Measurements from ENCODE around the gene ORMDL1. TPM values are rescaled to one million over a fixed set of nuclear protein-coding genes. Genes with fewer than 3 reads are reported as not detected.

The ORMDL1 gene
- total and polyA plus RNA-seq, 2 of the 13 experiments (the other 11 are each of a cell fraction or from before 2014, with no cell fraction given) = 67.5 to 160 TPM

GRCh38 chr2:189762551-189763298 lies 21.4 kb downstream of the ORMDL1 start, which contains the start of gene OSGEPL1 (continued):
- TF ChIP-seq ZNF574 (CRISPR knock-in tag; IDR thresholded peaks at IDR 0.05) (peak; percentile 98), ZFAT (CRISPR knock-in tag; conservative IDR thresholded peaks at IDR 0.05) (no peak; the same call in 1 of the 2 replicates), TERF1 (CRISPR knock-in tag; IDR thresholded peaks at IDR 0.05) (no peak), HHEX (CRISPR knock-in tag; IDR thresholded peaks at IDR 0.05) (peak; percentile 61), SIN3B (IDR thresholded peaks at IDR 0.05; ENCODE audit: low read length) (peak; percentile 76; the same call in 1 of the 2 replicates), ZNF33B (CRISPR knock-in tag; IDR thresholded peaks at IDR 0.05) (peak; percentile 87), FOXA3 (CRISPR knock-in tag; IDR thresholded peaks at IDR 0.05) (peak; percentile 49), ZNF256 (CRISPR knock-in tag; conservative IDR thresholded peaks at IDR 0.05) (0 out of 2 replicates have a peak, but pooled peaks have one; percentile 79), SAFB2 (CRISPR knock-in tag; IDR thresholded peaks at IDR 0.05; ENCODE audit: borderline replicate concordance, low read depth) (peak; percentile 80; the same call in 1 of the 2 replicates), AHR (CRISPR knock-in tag; IDR thresholded peaks at IDR 0.05) (peak; percentile 86), SKI (IDR thresholded peaks at IDR 0.05; ENCODE audit: partially characterized antibody) (peak; percentile 20), ZNF556 (CRISPR knock-in tag; IDR thresholded peaks at IDR 0.05; ENCODE audit: borderline replicate concordance) (peak; percentile 83), HNRNPL (IDR thresholded peaks at IDR 0.05; ENCODE audit: low read depth, low read length) (0 out of 2 replicates have a peak, but pooled peaks have one; percentile 34), ZSCAN29 (CRISPR knock-in tag; conservative IDR thresholded peaks at IDR 0.05) (peak; percentile 48; the same call in 1 of the 2 replicates), ZNF766 (CRISPR knock-in tag; IDR thresholded peaks at IDR 0.05; ENCODE audit: borderline replicate concordance) (peak; percentile 77; the same call in 1 of the 2 replicates), CEBPG (CRISPR knock-in tag; IDR thresholded peaks at IDR 0.05) (0 out of 2 replicates have a peak, but pooled peaks have one; percentile 71)
- TF ChIP-seq, protein P1, sequence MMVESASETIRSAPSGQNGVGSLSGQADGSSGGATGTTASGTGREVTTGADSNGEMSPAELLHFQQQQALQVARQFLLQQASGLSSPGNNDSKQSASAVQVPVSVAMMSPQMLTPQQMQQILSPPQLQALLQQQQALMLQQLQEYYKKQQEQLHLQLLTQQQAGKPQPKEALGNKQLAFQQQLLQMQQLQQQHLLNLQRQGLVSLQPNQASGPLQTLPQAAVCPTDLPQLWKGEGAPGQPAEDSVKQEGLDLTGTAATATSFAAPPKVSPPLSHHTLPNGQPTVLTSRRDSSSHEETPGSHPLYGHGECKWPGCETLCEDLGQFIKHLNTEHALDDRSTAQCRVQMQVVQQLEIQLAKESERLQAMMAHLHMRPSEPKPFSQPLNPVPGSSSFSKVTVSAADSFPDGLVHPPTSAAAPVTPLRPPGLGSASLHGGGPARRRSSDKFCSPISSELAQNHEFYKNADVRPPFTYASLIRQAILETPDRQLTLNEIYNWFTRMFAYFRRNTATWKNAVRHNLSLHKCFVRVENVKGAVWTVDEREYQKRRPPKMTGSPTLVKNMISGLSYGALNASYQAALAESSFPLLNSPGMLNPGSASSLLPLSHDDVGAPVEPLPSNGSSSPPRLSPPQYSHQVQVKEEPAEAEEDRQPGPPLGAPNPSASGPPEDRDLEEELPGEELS (CRISPR knock-in tag; IDR thresholded peaks at IDR 0.05) = 0 out of 2 replicates have a peak, but pooled peaks have one; percentile 40
- TF ChIP-seq, protein P2, sequence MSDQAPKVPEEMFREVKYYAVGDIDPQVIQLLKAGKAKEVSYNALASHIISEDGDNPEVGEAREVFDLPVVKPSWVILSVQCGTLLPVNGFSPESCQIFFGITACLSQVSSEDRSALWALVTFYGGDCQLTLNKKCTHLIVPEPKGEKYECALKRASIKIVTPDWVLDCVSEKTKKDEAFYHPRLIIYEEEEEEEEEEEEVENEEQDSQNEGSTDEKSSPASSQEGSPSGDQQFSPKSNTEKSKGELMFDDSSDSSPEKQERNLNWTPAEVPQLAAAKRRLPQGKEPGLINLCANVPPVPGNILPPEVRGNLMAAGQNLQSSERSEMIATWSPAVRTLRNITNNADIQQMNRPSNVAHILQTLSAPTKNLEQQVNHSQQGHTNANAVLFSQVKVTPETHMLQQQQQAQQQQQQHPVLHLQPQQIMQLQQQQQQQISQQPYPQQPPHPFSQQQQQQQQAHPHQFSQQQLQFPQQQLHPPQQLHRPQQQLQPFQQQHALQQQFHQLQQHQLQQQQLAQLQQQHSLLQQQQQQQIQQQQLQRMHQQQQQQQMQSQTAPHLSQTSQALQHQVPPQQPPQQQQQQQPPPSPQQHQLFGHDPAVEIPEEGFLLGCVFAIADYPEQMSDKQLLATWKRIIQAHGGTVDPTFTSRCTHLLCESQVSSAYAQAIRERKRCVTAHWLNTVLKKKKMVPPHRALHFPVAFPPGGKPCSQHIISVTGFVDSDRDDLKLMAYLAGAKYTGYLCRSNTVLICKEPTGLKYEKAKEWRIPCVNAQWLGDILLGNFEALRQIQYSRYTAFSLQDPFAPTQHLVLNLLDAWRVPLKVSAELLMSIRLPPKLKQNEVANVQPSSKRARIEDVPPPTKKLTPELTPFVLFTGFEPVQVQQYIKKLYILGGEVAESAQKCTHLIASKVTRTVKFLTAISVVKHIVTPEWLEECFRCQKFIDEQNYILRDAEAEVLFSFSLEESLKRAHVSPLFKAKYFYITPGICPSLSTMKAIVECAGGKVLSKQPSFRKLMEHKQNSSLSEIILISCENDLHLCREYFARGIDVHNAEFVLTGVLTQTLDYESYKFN (CRISPR knock-in tag; conservative IDR thresholded peaks at IDR 0.05) = 0 out of 2 replicates have a peak, but pooled peaks have one; percentile 48
- TF ChIP-seq, protein P3, sequence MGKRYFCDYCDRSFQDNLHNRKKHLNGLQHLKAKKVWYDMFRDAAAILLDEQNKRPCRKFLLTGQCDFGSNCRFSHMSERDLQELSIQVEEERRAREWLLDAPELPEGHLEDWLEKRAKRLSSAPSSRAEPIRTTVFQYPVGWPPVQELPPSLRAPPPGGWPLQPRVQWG (CRISPR knock-in tag; IDR thresholded peaks at IDR 0.05; ENCODE audit: borderline replicate concordance, low read depth) = no peak
